NCI-H748 (cell line): ENCODE results near the gene EMCN.
"Not testable (repeated sequence)": the region's sequence is repeated elsewhere in the genome, so short reads cannot be mapped to it uniquely, and the experiment has no call there.

ENCODE experiments used
- DNase-seq: peaks from one replicate; lab custom pipeline; 2025; ENCODE audit not compliant: unreplicated experiment; lab: John Stamatoyannopoulos, UW

The EMCN gene

GRCh38 chr4:100386270-100386669 is 131.6 kb downstream of the EMCN start:
- DNase-seq: no peak

- not testable (repeated sequence) for DNase-seq
These were observed 137.4 kb downstream of the EMCN start for GRCh38 chr4:100380401-100380800.

GRCh38 chr4:100379583-100380105 is 138.2 kb downstream of the EMCN start:
- no peak for DNase-seq

- peak; percentile 4 for DNase-seq
These were observed 145.4 kb downstream of the EMCN start for GRCh38 chr4:100372432-100372831.

- DNase-seq: no peak
These were observed 148.0 kb downstream of the EMCN start for GRCh38 chr4:100369871-100370270.

GRCh38 chr4:100367451-100367850 is 150.4 kb downstream of the EMCN start:
- DNase-seq: no peak

GRCh38 chr4:100366213-100366612 is 151.6 kb downstream of the EMCN start:
- no peak for DNase-seq

GRCh38 chr4:100362366-100362765 is 155.5 kb downstream of the EMCN start:
- DNase-seq: no peak

- DNase-seq: no peak
These were observed 156.5 kb downstream of the EMCN start for GRCh38 chr4:100361336-100361735.

- no peak for DNase-seq
These were observed 157.6 kb downstream of the EMCN start for GRCh38 chr4:100360211-100360610.

- no peak for DNase-seq
These were observed 158.4 kb downstream of the EMCN start for GRCh38 chr4:100359441-100359840.

- no peak for DNase-seq
These were observed 160.3 kb downstream of the EMCN start for GRCh38 chr4:100357542-100357941.

GRCh38 chr4:100356172-100356571 is 161.7 kb downstream of the EMCN start:
- DNase-seq: no peak

GRCh38 chr4:100352352-100352751 is 165.5 kb downstream of the EMCN start:
- DNase-seq: not testable (repeated sequence)

GRCh38 chr4:100348473-100348872 is 169.3 kb downstream of the EMCN start:
- DNase-seq: no peak

GRCh38 chr4:100347241-100347640 is 170.6 kb downstream of the EMCN start:
- DNase-seq: no peak

- no peak for DNase-seq
These were observed 172.2 kb downstream of the EMCN start for GRCh38 chr4:100345585-100345984.
